ENCODE results near the gene CNTN4. TPM values are rescaled to one million over a fixed set of nuclear protein-coding genes. Genes with fewer than 3 reads are reported as not detected.

CNTN4 gene
- total RNA-seq, 3 donors from 2014 or later (not counting 1 experiment from before 2014, with no cell fraction given), result not detected

DNA sequence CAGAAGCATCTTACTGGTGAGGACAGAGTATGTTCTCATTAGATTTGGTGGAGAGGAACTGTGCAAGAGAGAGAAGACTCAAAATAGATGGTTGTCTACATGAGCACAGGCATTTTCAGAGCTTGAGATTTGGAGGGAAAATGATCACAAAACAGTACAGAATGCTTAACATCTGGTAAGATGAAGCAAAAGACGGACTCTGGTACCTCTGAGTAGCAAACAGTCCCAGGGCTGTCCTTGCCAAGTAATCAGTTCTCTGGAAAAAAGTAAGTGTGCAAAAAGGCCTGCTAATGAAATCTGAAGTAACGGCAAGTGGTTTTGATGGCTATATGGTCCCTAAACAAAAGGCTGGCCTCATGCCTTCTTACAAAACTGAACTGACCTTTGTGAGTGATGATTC is 414.2 kb downstream of the CNTN4 start:
- no peaks in the 10 kb centered on the region for H3K36me3 ChIP-seq (ENCODE audit: control insufficient read depth, insufficient read depth, low read length)
- DNase-seq (no peak), ATAC-seq (no peak)
- intact Hi-C loops (cut with micrococcal nuclease), result no loop called here
- WGBS (ENCODE audit: insufficient coverage), result 73% methylated on average over 2 of the region's 2 CpGs
- H3K27me3 ChIP-seq (ENCODE audit: control insufficient read depth, insufficient read depth, low read length), result no peaks in the 10 kb centered on the region
- H3K9me3 ChIP-seq (ENCODE audit: control insufficient read depth, insufficient read depth, low read length), result no peaks in the 10 kb centered on the region
- no peak overlapping the region for H3K4me3 Mint-ChIP-seq
- no peak overlapping the region for H3K4me3 ChIP-seq (ENCODE audit: low read length)
- H3K4me1 Mint-ChIP-seq, result no peaks in the 10 kb centered on the region
- H3K27me3 Mint-ChIP-seq (ENCODE audit: low read depth in 2 of 2), result no peaks in the 10 kb centered on the region
- H3K27ac ChIP-seq (ENCODE audit: low read length), result no peak overlapping the region
- no peaks in the 10 kb centered on the region for H3K36me3 Mint-ChIP-seq
- H3K4me1 ChIP-seq (ENCODE audit: control insufficient read depth, insufficient read depth, low read length), result no peaks in the 10 kb centered on the region
- H3K9me3 Mint-ChIP-seq, result peaks cover 3 to 11% of the 10 kb centered on the region in 2 donors
- H3K27ac Mint-ChIP-seq, result no peak overlapping the region
- TF ChIP-seq, protein P1, sequence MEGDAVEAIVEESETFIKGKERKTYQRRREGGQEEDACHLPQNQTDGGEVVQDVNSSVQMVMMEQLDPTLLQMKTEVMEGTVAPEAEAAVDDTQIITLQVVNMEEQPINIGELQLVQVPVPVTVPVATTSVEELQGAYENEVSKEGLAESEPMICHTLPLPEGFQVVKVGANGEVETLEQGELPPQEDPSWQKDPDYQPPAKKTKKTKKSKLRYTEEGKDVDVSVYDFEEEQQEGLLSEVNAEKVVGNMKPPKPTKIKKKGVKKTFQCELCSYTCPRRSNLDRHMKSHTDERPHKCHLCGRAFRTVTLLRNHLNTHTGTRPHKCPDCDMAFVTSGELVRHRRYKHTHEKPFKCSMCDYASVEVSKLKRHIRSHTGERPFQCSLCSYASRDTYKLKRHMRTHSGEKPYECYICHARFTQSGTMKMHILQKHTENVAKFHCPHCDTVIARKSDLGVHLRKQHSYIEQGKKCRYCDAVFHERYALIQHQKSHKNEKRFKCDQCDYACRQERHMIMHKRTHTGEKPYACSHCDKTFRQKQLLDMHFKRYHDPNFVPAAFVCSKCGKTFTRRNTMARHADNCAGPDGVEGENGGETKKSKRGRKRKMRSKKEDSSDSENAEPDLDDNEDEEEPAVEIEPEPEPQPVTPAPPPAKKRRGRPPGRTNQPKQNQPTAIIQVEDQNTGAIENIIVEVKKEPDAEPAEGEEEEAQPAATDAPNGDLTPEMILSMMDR (IDR thresholded peaks at IDR 0.05), result no peak

DNA sequence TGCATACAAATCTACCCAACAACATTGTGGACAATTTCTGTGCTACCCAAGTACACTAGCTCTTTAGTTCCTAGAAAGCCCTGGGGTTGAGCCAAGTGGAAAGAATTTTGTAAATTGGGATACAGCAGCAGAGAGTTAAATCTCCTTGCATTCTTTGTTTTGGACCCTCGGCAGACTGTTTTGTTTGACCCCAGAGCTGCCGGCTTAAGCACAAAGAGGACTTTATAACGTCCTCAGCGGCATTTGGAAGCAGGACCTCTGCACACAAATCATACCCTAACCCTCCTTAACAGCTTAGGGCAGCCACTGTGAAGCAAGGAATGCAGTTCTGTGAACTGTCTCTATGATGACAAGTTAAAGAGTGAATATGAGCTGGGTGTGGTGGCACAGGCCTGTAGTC is 415.3 kb downstream of the CNTN4 start:
- Mint-ChIP-seq H3K27ac (no peak overlapping the region), H3K36me3 (no peaks in the 10 kb centered on the region)
- ATAC-seq, result no peak

DNA sequence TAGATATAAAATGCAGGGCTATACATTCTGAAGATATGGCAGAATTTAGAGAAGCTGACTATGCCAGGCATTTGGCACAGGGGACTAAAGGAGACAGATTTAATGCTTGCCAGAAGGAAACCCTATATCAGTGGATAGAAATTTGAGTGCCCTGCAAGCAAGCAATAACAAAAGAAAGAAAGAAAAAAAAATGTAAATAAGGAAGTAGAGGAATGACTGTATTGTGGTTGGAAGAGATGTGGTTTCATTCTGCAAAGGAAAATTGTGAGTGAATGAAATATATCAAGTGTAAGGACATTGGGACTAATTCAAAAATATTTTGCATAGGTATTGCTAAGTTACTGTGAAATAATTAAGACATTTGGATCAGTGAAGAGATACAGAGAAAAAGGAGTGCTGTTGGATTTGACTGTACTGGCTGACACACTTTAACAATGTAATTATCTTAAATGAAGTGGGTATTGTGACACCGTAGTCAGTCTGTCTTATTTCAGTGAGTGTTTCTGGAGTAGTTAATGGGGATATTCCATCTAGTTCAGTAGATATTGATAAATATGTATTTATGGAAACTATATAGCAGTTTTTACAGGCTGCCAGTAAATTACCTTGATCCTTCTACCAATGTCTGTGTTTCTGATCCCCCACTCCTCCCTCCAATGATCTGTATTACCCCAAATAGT is 418.2 kb downstream of the CNTN4 start:
- H3K27me3 Mint-ChIP-seq (ENCODE audit: low read depth in 2 of 2), result no peaks in the 10 kb centered on the region
- Histone ChIP-seq H3K4me3 (ENCODE audit: low read length) (no peak overlapping the region), H3K9me3 (ENCODE audit: control insufficient read depth, insufficient read depth, low read length) (no peaks in the 10 kb centered on the region), H3K27me3 (ENCODE audit: control insufficient read depth, insufficient read depth, low read length) (no peaks in the 10 kb centered on the region), H3K4me1 (ENCODE audit: control insufficient read depth, insufficient read depth, low read length) (no peaks in the 10 kb centered on the region), H3K27ac (ENCODE audit: low read length) (no peak overlapping the region), H3K36me3 (ENCODE audit: control insufficient read depth, insufficient read depth, low read length) (no peaks in the 10 kb centered on the region)
- TF ChIP-seq, protein P1 (IDR thresholded peaks at IDR 0.05), result no peak
- no peaks in the 10 kb centered on the region for H3K36me3 Mint-ChIP-seq
- no peak overlapping the region for H3K27ac Mint-ChIP-seq
- H3K9me3 Mint-ChIP-seq, result peaks cover 3 to 6% of the 10 kb centered on the region in 2 donors
- intact Hi-C loops (cut with micrococcal nuclease), result no loop called here
- DNase-seq (no peak), ATAC-seq (no peak)
- 100% methylated on average over 1 of the region's 1 CpG for WGBS (ENCODE audit: insufficient coverage)
- no peak overlapping the region for H3K4me3 Mint-ChIP-seq
- no peaks in the 10 kb centered on the region for H3K4me1 Mint-ChIP-seq

More for the DNA sequence above, 415.3 kb downstream of the CNTN4 start:
- Histone ChIP-seq H3K9me3 (ENCODE audit: control insufficient read depth, insufficient read depth, low read length) (no peaks in the 10 kb centered on the region), H3K27ac (ENCODE audit: low read length) (no peak overlapping the region), H3K36me3 (ENCODE audit: control insufficient read depth, insufficient read depth, low read length) (no peaks in the 10 kb centered on the region), H3K4me3 (ENCODE audit: low read length) (no peak overlapping the region), H3K27me3 (ENCODE audit: control insufficient read depth, insufficient read depth, low read length) (no peaks in the 10 kb centered on the region), H3K4me1 (ENCODE audit: control insufficient read depth, insufficient read depth, low read length) (no peaks in the 10 kb centered on the region)
- Mint-ChIP-seq H3K9me3 (peaks cover 3 to 11% of the 10 kb centered on the region in 2 donors), H3K4me3 (no peak overlapping the region), H3K27me3 (ENCODE audit: low read depth in 2 of 2) (no peaks in the 10 kb centered on the region), H3K4me1 (no peaks in the 10 kb centered on the region)
- no peak for DNase-seq
- intact Hi-C loops (cut with micrococcal nuclease), result no loop called here
- TF ChIP-seq, protein P1 (IDR thresholded peaks at IDR 0.05), result no peak
- WGBS (ENCODE audit: insufficient coverage), result 90% methylated on average over 4 of the region's 4 CpGs
